NCI-H2081 treated with DMSO at 0.1 percent for 48 hours (cell line): ENCODE data around the gene SRGAP1.
A peak's percentile ranks its signal among the peaks of the same experiment; 100 is the strongest.

Experiments
- DNase-seq: peaks from one replicate; lab custom pipeline; 2025; lab: John Stamatoyannopoulos, UW

Gene SRGAP1

DNA sequence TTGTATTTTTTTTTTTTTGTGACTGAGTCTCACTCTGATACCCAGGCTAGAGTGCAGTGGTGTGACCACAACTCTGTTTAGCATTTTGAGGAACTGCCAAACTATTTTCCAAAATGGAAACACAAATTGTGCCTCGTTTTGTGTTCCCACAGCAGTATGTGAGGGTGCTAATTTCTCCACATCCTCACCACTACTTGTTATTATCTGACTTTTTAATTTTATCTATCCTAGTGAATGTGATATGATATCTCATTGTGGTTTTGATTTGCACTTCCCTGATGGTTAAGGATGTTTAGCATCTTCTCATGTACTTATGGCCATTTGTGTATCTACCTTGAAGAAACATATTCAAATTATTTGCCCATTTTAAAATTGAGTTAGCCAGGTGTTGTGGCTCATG is 62.4 kb downstream of the SRGAP1 start:
- DNase-seq, result no peak

- no peak for DNase-seq
These were observed 63.1 kb downstream of the SRGAP1 start for GRCh38 chr12:63907561-63907960.

DNA sequence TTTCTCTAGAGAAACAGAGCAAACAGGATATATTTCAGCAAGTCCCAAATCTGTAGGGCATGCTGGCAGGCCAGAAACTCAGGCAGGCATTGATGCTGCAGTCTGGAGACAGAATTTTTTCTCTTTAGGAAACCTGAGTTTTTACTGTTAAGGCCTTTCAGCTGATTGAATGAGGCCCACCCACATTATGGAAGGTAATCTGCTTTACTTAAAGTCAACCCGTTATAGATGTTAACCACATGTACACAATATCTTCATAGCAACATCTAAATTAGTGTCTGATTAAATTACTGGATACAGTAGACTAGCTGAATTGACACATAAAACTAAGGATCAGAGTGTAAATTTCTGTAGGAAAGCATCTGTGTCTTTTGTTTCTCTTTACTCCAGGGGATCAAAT is 65.2 kb downstream of the SRGAP1 start:
- no peak for DNase-seq

DNA sequence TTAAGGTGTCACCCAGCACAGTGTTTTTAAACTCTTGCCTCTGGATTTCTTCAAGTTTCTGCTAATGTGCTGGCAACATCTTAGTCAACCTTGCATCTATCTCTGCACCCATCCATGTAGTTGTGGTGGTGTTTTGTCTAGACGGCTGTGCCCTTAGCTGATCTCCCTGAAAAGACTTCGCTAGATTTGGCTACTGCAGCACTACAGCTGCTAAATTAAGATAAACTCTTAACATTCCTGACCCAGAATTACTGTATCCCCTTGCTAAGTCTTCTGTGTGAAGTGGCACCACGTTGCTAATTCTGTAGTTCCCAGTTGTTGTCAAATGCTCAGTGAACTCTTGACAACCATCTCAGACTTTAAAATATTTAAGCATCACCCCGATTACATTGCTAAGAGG is 66.8 kb downstream of the SRGAP1 start:
- no peak for DNase-seq

- DNase-seq, result no peak
These were observed 68.2 kb downstream of the SRGAP1 start for GRCh38 chr12:63912651-63913050.

GRCh38 chr12:63913929-63914328 is 69.4 kb downstream of the SRGAP1 start:
- DNase-seq, result no peak

DNA sequence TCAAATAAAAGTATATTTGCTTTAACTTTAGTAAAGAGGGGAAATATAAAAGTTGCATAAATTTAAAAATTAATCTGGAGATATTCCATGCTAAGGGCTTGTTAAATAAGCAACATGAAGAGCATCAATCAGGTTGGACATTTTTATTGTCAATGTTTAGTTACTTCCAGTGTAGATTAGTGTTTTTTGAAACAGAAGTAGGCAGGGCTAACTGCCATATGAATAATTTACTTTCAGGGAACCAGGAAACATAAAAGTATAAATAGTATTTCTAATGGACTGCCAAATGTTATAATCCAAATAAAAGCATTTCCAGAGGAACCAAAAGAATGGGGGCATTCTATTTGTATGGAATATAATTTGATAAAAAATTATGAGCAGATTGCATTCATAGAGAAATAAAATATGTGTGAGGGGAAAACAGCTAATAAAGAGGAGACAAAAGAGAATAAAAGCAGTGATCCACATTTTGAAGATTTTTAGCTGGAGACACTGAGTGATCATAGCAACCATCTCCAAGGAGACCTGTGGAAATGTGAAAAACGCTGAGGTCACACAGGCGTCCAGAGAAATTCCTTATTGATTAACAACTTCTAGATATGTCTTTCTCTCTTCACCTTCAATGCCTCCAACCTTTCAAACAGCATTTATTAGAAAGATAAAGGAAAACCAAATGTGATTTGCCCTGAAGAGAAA is 70.8 kb downstream of the SRGAP1 start:
- DNase-seq, result peak; percentile 70

GRCh38 chr12:63916561-63917476 is 72.3 kb downstream of the SRGAP1 start:
- no peak for DNase-seq

- DNase-seq, result no peak
These were observed 73.0 kb downstream of the SRGAP1 start for GRCh38 chr12:63917477-63917862.

DNA sequence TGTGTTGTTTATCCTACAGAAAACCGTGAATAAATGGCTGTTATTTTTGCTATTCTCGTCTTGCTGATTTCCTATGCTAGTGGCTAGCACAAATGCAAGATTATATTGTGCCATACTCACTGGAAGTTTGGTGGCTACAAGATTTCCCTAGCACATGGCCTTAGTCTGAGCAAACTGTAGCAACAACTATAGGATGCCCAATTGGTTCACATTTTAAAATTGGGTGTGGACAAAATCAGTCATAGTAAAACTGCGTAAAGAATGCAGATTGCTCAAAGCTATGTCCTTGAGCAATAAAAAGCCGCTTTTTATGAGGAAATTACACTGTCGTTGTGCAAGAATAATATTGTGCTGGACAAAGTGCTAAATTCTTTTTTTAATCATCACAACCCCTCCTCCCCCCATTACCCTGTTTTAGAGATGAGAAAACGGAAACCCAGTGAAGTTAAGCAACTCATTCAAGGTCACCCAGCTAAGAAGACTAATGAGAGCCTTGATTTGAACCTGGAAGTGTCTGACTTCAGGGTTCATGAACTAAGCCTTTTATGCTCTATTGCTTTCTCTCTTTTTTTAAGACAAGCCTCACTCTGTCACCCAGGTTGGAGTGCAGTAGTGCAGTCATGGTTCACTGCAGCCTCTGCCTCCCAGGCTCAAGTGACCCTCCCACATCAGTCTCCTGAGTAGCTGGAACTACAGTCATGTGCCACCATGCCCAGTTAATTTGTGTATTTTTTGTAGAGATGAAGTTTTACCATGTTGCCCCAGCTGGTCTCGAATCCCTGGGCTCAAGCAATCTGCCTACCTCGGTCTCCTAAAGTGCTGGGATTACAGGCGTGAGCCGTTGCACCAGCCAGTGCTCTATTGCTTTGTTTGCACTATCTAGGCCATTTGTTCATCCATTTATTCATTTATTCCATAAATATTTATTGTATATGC is 73.6 kb downstream of the SRGAP1 start:
- no peak for DNase-seq

GRCh38 chr12:63918800-63919300 is 74.3 kb downstream of the SRGAP1 start:
- DNase-seq, result no peak

DNA sequence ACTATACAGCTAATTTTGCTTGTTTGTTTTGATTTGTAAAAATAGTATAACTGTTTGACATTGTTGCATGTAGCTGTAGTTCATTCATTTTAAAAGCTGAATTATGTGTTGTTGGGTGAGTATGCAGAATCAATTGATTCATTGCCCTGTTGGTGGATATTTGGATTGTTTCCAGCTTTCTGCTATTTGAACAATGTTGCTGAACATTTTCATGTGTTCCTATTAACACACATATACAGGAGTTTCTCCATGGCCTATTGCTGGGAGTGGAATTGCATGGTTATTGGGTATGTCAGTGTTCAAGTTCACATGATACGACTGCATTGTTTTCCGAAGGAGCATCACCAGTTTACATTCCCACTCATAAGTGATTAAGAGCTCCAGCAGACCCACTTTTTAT is 75.3 kb downstream of the SRGAP1 start:
- DNase-seq, result no peak

- no peak for DNase-seq
These were observed 76.7 kb downstream of the SRGAP1 start for GRCh38 chr12:63921157-63921556.

- no peak for DNase-seq
These were observed 78.0 kb downstream of the SRGAP1 start for GRCh38 chr12:63922474-63922873.

DNA sequence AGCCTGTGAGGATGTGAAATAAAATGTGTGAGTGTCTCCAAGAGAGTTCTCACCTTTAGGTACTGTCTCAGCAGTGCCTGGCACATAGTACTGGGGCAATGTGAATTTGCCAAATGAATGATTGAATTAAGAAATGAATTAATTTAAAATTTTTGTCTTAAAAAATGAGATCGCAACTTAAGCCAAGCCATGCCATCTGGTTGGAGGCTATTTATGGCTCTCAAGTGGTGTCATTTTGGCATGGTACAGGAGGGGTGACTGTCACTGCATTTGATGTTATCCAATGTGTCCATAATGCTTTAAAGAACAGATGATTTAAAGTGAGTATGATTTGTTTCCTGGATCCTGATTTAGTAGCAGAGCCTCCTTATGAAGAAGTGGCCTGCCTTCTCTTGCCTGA is 80.3 kb downstream of the SRGAP1 start:
- no peak for DNase-seq

GRCh38 chr12:63927511-63927910 is 83.0 kb downstream of the SRGAP1 start:
- no peak for DNase-seq

DNA sequence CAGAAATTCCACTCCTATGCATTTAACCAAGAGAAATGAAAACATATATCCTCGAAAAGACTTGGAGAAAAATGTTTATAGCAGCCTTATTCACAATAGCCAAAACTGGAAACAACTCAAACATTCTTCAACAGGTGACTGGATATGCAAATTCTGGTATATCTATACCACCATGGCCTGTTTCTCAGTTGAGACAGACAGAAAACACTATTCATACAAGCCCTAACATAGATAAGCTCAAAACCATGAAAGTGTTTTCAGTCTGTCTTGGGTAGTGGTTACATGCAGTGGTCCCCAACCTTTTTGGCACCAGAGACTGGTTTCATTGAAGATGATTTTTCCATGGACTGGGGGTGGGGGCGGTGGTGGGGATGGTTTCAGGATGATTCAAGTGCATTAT is 83.8 kb downstream of the SRGAP1 start:
- no peak for DNase-seq

- DNase-seq, result no peak
These were observed 84.9 kb downstream of the SRGAP1 start for GRCh38 chr12:63929426-63929825.

- DNase-seq, result no peak
These were observed 86.5 kb downstream of the SRGAP1 start for GRCh38 chr12:63930971-63931370.

- DNase-seq, result no peak
These were observed 87.2 kb downstream of the SRGAP1 start for GRCh38 chr12:63931703-63932102.

DNA sequence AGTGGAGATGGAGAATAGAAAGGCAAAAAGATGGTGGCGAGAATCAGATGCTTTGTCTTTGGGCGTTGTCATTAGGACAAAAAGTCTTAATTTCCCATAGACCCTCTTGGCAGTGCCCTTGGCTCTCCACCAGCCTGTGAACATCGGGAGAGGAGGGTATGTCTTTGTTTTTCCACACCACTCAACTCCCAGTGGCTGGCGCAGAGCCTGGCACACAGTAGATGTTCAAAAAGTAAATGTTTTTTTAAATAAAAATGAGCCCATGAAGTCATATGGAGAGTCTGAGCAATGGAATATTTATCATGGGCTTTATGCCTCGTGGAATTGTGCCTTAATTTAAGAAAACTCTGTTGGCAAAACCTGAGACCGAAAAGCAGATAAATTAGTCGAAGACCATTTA is 90.4 kb downstream of the SRGAP1 start:
- no peak for DNase-seq

- DNase-seq, result no peak
These were observed 90.9 kb downstream of the SRGAP1 start for GRCh38 chr12:63935361-63935760.
